HUES64 (cell line): ENCODE measurements around the gene GAS6.

Experiments used
- H3K27ac ChIP-seq: 2 replicates; pipeline ENCODE4 v1.7.0; 2013; ENCODE audit warnings: low read depth, low read length, inconsistent platforms
- H3K27me3 ChIP-seq: 2 replicates; pipeline ENCODE4 v1.6.1; 2013; ENCODE audit warnings: mild to moderate bottlenecking, low read length; ENCODE audit not compliant: insufficient read depth
- H3K36me3 ChIP-seq: 2 replicates; pipeline ENCODE4 v1.6.1; 2013; ENCODE audit warnings: mild to moderate bottlenecking, low read length; ENCODE audit not compliant: insufficient read depth
- H3K4me1 ChIP-seq: 2 replicates; pipeline ENCODE4 v1.6.1; 2013; ENCODE audit warnings: mild to moderate bottlenecking, low read length, moderate library complexity; ENCODE audit not compliant: insufficient read depth
- H3K4me3 ChIP-seq: 2 replicates; pipeline ENCODE4 v1.5.1; 2013; ENCODE audit warnings: mild to moderate bottlenecking, low read length, moderate library complexity
- H3K9ac ChIP-seq: 2 replicates; pipeline ENCODE4 v1.6.1; 2013; ENCODE audit warnings: mild to moderate bottlenecking, low read depth, low read length
- H3K9me3 ChIP-seq: 2 replicates; pipeline ENCODE4 v1.6.1; 2013; ENCODE audit warnings: low read depth, low read length; ENCODE audit not compliant: insufficient read depth
- WGBS: fragments of 150-250, 120-280 bp; methylation state at CpG from one replicate; pipeline ENCODE4 v1.1.7; 2013; ENCODE audit warnings: missing lambda C conversion rate; 5-methylcytosine and 5-hydroxymethylcytosine counted together

Gene GAS6

DNA sequence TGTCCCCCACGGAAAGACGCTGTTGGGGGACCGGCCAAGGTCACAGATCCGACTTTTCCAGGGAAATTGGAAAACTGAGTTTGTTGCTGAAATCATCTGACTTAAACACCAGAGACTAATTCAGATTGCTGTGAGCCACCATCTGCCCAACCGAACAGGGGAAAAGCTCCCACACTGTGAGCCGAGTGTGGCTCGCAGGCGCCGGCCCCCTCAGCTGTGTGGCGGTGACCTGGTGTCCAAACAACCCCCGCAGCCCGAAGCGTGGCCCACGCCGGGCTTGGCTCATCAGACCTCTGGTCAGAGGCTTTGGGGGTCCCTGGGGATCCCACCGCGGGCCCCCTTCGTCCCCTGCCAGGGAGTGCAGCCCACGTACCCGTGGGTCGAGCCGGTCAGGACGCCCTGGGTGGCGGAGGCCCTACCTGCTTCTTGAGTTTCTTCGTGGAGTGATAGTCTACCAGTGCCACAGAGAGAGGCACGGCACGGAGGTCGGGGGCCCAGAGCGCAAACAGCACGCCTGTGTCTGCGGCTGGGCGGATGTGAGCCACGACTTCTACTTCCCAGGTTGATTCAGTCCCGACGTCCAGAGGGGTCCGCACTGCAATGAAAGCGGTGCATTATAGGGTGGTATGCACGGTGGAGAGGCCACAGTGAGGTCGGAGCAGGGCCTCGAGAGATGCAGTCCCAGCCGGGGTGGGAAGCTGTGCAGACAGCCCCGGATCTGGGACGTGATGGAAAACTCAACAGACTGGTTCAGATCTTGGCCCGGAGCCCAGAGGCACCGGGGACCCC lies 40.7 kb downstream of the GAS6 start:
- H3K27ac ChIP-seq: no peak overlapping the region
- no peaks in the 10 kb centered on the region for H3K9me3 ChIP-seq
- H3K9ac ChIP-seq: no peak overlapping the region
- H3K27me3 ChIP-seq: no peaks in the 10 kb centered on the region
- H3K4me1 ChIP-seq: no peaks in the 10 kb centered on the region
- 96% methylated on average over 45 of the region's 45 CpGs for WGBS
- H3K36me3 ChIP-seq: peaks cover 4% of the 10 kb centered on the region; the same call in 1 of the 2 replicates
- H3K4me3 ChIP-seq: no peak overlapping the region

DNA sequence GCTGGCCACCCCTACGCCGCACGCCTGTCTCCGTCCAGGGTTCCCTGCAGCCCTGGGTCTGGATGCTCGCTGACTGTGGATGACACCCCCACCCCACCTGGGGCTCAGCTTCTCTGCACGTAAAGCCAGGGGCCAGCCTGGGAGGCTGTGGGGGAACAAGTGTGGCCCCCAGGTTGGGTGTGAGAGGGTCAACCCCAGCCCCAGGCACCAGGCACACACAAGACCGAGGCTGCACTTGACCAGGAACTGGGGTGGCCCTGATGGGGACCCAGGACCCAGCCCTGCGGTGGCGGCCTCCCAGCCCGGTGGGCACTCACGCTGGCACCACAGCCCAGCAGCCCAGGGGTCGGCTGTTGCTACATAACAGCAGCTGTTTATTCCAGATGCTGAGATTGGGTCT lies 41.6 kb downstream of the GAS6 start:
- Histone ChIP-seq H3K4me1 (no peaks in the 10 kb centered on the region), H3K36me3 (0 out of 2 replicates have a peak, but pooled peaks cover 4% of the 10 kb centered on the region), H3K27ac (no peak overlapping the region), H3K27me3 (no peaks in the 10 kb centered on the region), H3K9me3 (no peaks in the 10 kb centered on the region), H3K4me3 (no peak overlapping the region), H3K9ac (no peak overlapping the region)
- 95% methylated on average over 12 of the region's 12 CpGs for WGBS

DNA sequence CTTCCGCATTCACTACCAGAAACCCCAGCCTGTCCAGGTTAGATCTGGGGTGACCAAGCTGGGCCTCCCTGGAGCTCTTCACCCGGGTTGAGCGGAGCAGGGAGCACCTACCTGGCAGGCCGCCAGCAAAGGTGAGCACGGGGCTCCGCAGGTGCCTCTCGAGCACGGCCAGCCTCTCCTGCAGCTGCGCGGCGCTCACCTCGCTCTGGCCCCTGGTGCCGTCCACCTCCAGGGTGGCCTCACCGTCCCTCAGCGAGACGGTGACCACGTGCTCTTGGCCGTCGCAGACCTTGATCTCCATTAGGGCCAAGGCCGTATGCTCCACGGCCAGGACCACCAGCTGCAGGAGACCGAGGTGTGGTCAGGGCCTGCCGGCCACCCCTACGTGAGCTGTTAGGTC lies 42.0 kb downstream of the GAS6 start:
- Histone ChIP-seq H3K27me3 (no peaks in the 10 kb centered on the region), H3K4me1 (no peaks in the 10 kb centered on the region), H3K9me3 (no peaks in the 10 kb centered on the region), H3K36me3 (0 out of 2 replicates have a peak, but pooled peaks cover 4% of the 10 kb centered on the region), H3K9ac (no peak overlapping the region), H3K4me3 (no peak overlapping the region), H3K27ac (no peak overlapping the region)
- WGBS: 96% methylated on average over 24 of the region's 24 CpGs

DNA sequence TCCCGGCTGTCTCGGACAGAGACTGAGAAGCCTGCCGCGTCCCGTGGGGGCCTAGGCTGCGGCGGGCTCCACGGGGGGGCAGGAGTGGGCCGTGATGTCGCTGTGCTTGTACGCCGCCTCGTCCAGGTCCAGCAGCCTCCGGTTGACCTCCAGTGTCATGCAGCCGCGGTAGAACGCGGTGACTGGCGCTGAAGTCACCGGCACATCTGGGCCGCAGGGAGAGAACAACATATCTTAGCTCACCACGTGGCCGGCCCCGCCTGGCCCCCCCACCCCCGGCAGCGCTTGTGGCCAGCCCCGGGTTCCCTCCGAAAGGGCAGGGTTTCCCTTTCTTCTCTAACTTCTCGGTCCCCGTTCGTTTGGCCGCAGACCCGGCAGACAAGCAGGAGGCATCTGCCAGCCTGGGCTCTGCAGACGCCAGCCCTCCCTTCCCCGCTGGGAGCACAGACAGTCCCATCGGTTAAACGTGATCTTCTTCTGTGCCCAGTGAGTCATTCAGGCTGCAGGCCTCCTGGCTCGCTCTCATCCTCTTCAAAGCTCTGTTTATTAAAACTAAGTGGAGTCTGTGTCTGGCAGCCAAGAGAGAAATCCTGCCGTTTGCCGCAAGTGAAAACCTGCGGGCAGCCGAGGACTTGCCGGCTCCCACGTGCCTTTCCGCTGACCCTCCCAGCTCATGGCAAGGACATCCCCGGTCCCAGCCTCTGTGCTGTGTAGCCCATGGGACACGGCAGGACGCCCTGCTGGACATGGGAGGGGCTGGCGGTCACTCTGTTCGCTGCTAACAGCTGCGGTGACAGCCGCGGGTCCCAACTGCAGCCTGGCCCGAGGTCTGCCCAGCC lies 42.8 kb downstream of the GAS6 start:
- no peaks in the 10 kb centered on the region for H3K9me3 ChIP-seq
- WGBS: 77% methylated on average over 54 of the region's 54 CpGs
- H3K27ac ChIP-seq: no peak overlapping the region
- no peaks in the 10 kb centered on the region for H3K27me3 ChIP-seq
- 0 out of 2 replicates have a peak, but pooled peaks cover 4% of the 10 kb centered on the region for H3K36me3 ChIP-seq
- H3K4me1 ChIP-seq: no peaks in the 10 kb centered on the region
- H3K9ac ChIP-seq: no peak overlapping the region
- no peak overlapping the region for H3K4me3 ChIP-seq

DNA sequence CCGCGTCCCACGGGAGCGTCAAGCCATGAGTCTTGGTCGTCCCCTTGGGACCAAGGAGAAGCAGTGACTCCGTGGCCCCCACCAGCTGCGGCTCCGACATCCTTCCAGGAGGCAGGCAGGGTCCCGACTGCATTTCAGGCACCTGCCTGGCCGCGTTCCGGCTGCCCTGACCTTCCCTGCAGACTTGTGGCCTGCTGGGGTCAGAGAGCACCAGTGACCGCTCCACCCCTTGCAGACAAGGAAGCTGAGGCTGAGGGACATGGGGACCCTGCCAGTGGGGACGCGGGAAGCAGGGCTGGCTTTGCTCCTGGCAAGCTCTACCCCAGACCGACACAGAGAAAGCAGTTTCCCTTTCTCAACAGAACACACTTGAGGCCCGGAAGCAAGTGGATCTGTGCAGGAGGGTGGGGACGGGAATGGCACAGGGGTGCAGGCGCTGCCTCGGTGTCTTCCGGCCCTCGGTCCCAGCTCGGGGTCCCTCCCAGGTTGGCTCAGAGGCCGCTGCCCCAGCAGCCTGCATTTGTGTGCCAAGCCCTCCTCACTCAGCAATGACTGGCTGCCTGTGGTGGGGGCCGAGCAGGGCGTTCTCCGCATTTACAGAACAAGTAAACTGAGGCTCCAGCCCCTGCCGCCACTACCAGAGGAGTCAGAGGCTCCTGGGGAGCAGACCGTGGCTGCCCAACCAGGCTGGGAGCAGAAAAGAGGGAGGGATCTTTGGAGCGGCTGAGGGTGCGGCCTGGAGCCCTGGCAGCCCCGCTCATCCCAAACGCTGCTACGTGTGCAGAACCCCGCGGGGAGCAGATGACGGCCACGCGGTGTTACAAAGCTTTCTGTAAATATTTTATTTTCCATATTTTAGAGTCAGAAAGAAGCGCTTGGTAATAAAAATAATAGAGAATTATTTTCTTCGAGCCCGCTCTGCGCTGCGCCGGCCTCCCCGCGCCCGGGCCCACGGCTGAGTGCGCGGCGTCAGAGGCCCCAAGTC lies 43.9 kb downstream of the GAS6 start:
- Histone ChIP-seq H3K9ac (no peak overlapping the region), H3K27ac (no peak overlapping the region), H3K4me3 (no peak overlapping the region), H3K27me3 (no peaks in the 10 kb centered on the region), H3K36me3 (no peaks in the 10 kb centered on the region), H3K9me3 (no peaks in the 10 kb centered on the region), H3K4me1 (no peaks in the 10 kb centered on the region)
- 96% methylated on average over 52 of the region's 52 CpGs for WGBS

DNA sequence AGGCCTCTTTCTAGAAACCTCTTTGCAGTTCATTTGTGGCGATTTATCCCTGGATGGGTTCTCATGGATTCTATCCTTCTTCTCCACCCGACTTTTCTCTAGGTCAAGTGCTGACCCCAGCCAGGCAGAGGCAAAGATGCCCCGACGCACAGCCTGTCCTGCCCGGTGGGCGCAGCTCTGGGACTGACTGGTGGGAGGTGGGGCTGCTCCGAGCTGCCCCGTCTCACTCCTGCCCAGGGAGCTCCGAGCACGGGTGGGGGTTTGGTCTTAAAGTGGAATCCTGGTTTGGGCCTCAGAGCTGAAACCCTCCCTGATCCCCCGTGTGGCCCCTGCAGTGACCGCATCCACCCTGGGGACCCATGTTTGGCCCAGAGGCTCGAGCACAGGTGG lies 44.5 kb downstream of the GAS6 start:
- H3K36me3 ChIP-seq: no peaks in the 10 kb centered on the region
- no peak overlapping the region for H3K9ac ChIP-seq
- no peaks in the 10 kb centered on the region for H3K27me3 ChIP-seq
- no peaks in the 10 kb centered on the region for H3K4me1 ChIP-seq
- H3K4me3 ChIP-seq: no peak overlapping the region
- 84% methylated on average over 13 of the region's 13 CpGs for WGBS
- no peak overlapping the region for H3K27ac ChIP-seq
- H3K9me3 ChIP-seq: no peaks in the 10 kb centered on the region

DNA sequence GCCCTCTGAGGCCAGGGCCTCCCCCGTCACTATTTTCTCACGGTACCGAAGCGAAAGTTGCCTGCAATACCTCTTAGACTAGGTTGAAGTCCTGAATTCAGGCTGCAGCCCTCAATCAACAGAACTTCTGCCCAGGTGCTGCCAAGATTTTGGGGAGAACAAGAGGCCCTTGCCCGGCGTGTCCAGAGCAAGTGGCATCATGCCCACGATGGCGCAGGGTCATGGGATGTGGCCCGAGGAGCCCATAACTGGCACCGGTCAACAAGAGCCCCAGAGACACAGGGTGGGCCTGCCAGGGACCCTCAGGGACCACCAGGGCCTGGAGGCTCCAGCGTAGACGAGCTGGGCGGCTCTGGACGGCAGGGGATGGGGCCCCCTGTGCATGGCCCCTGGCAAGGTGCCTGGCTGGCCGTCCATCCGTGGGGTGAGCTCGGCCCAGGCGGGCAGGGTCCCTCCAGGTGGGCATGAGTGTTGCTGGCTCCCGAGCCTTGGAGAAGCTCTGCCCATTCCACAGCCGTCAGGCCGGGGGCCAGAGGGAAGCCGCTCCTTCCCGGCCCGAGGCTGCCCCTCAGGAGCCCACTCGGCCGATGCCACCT lies 45.1 kb downstream of the GAS6 start:
- no peak overlapping the region for H3K27ac ChIP-seq
- no peak overlapping the region for H3K4me3 ChIP-seq
- no peaks in the 10 kb centered on the region for H3K27me3 ChIP-seq
- no peaks in the 10 kb centered on the region for H3K4me1 ChIP-seq
- WGBS: 94% methylated on average over 26 of the region's 26 CpGs
- H3K9ac ChIP-seq: no peak overlapping the region
- no peaks in the 10 kb centered on the region for H3K9me3 ChIP-seq
- no peaks in the 10 kb centered on the region for H3K36me3 ChIP-seq

DNA sequence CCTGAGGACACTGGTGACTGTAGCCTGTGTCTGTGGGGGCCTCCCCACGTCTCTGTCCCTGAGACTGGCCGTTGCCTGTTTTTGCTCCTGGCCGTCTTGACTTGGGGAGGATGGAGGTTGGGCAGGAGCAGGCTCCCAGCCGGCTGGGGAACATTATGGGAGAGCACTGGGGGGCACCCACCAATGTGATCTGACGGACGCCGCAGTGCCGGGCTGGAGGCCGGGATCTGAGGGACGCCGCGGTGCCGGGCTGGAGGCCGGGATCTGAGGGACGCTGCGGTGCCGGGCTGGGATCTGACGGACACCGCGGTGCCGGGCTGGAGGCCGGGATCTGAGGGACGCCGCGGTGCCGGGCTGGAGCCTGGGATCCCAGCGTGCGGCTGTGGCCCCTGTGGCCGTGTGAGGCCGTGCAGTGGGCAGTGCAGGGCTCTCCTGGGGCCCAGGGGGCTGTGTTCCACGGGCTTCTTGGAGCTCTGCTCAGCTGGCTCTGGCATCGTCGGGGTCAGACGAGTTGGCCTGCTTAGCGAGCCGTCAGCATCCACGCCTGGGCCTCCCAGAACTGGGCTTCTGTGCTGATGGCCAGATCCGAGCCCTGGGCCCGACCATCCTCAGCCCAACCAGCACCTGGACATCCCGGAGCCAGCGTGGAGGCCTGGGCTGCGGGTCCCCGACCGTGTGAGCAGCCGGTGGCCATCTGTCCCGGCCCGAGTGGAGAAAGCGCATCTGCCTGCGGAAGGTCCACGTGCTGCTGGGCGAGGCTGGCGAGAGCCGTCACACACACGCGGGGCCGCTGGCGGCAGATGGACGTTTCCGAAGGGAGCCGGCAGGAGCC lies 45.8 kb downstream of the GAS6 start:
- Histone ChIP-seq H3K4me3 (no peak overlapping the region), H3K27me3 (no peaks in the 10 kb centered on the region), H3K9me3 (no peaks in the 10 kb centered on the region), H3K27ac (no peak overlapping the region), H3K36me3 (no peaks in the 10 kb centered on the region), H3K4me1 (no peaks in the 10 kb centered on the region), H3K9ac (no peak overlapping the region)
- 91% methylated on average over 60 of the region's 60 CpGs for WGBS

DNA sequence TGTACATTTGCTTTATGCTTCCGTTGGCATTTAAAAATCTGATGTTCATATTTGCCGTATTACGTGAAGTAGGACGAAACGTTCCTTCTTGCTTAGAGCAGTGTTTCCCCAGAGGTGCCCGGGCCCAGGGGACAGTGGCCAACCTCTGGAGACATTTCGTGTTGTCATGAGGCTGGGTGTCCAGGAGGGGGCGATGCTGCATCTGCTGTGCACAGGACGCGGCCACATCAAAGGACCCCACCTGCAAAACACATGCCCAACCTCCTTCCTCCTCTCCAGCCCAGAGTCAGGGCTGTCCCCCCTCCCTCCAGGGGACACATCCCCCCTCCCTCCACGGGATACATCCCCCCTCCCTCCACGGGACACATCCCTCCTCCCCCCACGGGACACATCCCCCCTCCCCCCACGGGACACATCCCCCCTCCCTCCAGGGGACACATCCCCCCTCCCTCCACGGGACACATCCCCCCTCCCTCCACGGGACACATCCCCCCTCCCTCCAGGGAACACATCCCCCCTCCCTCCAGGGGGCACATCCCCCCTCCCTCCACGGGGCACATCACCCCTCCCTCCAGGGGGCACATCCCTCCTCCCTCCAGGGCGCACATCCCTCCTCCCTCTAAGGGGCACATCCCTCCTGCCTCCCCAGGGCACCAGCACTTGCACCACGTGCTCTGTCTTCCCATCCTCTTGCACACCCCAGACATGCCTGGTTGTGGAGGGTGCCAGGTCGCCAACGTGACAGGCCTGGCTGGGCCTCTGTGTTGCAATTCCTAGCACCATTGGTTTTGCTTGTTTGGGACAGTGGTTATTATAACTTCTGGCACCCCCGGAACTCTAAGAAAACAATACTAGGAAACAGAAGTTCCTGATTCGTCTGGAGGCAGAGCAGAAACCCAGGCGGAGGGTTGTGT lies 46.7 kb downstream of the GAS6 start:
- H3K4me1 ChIP-seq: no peaks in the 10 kb centered on the region
- H3K9ac ChIP-seq: no peak overlapping the region

More for the DNA sequence above, 46.7 kb downstream of the GAS6 start:
- H3K27me3 ChIP-seq: no peaks in the 10 kb centered on the region
- no peak overlapping the region for H3K4me3 ChIP-seq
- no peaks in the 10 kb centered on the region for H3K36me3 ChIP-seq
- H3K9me3 ChIP-seq: no peaks in the 10 kb centered on the region
- WGBS: 61% methylated on average over 19 of the region's 24 CpGs
- no peak overlapping the region for H3K27ac ChIP-seq
